Activated T-cell treated with anti-CD3 and anti-CD28 coated beads for 4 hours (primary cell): ENCODE results near the gene SERF2.
"Not testable (repeated sequence)": the region's sequence is repeated elsewhere in the genome, so short reads cannot be mapped to it uniquely, and the experiment has no call there.

Experiments used
- DNase-seq: peaks from one replicate; pipeline ENCODE4 v3.0.0-alpha.2; 2020

SERF2 gene

DNA sequence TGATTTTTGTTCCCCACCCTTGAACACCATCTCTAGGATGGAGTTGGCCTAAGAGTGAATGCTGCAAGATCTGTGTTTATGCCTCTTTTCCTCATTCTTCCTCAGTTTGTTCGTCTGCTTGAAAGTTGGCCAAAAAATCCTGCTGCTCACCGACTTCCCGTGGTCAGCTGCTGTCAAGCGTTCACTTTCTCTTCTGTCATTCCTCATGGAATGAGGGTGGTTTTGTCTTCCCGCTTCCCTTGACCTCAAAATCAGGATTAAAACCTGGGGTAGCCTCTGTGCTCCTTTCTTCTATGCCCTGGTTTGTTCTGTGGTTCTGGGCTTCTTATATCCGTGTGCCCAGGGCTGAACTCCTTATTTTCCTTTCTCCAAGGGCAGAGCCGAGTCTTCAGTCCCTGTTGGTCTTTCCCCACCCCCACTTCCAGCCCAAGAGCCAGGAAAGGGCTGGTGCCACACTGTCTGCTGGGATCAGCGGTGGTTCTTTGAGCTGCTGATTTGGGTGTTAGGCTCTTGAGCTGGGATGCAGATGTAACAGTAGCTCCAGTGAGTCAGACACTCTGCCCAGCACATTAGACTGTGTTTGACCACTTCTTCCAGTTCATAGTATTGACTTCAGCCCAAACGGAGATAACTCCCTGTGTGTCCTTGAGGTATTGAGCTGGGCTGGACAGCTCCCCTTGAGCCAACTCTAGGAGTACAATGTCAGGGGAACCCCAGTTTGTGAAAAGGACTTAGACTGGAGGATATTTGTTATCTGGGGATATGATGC, 2.3 kb downstream of the SERF2 start:
- no peak for DNase-seq

- no peak for DNase-seq
Observed at GRCh38 chr15:43795197-43795596, 3.1 kb downstream of the SERF2 start.

DNA sequence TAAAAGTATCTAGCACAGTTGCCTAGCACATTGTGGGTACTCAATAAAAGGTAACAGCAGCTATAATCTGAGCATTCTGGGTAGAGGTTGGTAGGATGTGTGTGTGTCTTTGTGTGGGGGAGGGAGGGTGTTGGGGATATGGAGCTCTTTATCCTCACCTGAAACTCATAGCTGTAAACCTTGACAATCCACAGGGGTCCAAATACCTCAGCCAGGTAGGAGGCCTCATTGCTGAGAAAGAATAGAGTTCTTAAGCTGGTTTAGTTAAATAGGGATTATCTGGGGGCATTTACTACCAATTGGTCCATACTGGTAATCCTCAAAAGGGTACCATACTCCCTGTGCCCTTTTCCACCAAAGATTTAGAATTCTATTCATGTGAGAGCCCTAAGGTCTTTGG, 3.9 kb downstream of the SERF2 start:
- no peak for DNase-seq

DNA sequence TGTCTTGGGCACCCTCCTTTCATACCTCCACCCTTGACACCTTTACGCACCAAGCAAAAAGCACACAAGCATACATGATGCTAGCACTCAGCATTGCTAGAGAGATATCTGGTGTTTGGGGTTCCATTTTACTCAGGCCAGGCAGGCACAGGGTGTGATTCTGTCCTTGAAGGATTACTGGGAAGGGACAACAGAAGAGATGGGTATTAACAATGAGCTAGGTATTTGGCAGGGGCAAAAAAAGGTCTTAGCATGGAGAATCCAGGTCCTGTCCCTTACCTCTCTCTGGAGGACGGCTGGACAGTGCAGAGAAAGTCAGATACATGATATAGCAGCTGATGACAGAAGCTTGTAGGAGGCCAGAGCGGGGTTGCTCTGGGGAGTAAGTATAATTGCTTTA, 4.4 kb downstream of the SERF2 start:
- DNase-seq = no peak

DNA sequence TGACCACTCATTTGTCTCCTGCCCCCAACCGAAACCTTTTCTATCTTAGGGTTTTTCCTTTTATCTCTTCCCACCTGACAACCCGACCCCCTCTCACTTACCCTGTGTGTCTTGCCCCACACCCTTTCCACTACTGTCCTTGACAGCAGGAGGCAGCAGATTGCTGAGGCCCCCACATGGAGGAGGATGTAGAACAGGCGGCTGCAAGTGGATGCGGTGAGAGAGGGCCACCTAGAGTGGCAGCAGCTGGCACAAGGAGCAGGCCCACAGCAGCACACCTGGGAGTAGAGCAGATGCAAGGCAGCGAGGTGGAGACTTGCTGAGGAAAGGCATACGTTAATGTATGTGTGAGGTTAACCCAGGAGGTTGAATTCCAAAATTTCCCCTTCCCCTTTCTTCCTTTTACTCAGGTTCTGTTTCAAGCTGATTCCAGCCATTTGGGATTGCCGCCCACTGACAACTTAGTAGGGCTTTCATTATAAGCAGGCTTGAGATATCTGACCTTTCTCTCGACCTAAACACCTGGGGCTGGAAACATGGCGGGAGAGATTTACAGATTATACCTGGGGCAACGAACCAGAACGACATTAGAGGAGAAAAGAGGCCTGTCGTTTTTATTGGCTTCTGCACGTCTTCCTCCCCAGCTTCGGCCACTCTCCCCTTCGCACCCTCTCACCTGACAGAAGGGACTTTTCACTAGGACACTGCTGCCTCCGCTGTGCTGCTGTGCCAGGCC, 7.3 kb downstream of the SERF2 start:
- no peak for DNase-seq

DNA sequence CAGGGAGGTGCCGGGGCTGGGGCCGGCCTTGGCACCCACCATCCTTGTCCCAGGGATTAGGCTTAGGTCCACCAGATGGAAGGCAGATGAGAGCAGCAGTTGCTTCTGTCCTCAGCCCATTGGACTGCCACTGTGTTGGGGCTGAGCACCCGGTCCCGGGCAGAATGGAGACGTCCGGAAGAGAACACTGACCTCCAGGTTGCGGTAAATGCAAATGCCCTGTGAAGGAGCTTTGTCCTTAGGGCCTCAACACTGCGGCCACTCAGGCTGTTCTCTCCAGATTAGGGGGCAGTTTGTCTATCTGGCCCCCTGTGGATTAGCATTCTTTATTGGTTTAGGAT, 7.8 kb downstream of the SERF2 start, which contains the start of gene SERINC4:
Gene SERINC4 (minus strand): TSS at position 276 of the 341 bp plus-strand sequence. CDS start 234 bp downstream, at position 42.
- no peak for DNase-seq

DNA sequence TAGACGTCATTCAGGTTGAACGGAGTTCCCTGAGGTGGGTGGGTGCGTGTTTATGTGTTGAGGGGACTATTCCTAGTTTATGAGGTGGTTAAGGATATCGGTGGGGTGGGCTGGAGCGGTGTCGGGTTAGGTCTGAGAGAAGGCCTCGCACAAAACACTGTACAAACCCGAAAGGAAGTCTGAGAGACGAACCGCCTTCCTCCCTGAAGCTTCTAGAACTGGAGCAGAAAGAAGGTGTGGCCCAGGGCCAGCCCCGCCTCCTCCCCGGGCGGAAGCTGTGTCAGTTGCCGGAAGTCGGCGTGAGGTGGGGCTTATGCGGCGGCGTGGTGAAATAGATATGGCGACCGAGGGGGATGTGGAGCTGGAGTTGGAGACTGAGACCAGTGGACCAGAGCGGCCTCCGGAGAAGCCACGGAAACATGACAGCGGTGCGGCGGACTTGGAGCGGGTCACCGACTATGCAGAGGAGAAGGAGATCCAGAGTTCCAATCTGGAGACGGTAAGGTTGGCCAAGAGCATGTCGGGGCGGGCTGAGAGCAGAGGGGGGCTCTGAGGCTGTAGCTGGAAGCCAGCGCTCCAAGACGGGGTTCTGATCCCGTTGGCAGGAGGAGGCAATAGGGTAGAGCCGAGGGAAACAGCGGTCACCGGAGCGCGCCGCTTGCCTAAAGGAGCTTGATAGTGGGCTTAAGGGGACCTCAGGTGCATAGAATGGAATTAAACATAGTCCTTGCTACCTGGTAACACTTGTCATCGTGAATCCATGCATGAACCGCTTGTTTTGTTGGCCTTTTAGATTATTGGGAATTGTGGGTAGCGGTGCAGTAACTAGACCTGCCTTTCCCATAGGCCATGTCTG, 8.4 kb downstream of the SERF2 start, which contains the start of gene HYPK:
Gene HYPK (plus strand): TSS at position 314 of the 856 bp plus-strand sequence. CDS start 24 bp downstream, at position 338.
- DNase-seq = peak; percentile 91

DNA sequence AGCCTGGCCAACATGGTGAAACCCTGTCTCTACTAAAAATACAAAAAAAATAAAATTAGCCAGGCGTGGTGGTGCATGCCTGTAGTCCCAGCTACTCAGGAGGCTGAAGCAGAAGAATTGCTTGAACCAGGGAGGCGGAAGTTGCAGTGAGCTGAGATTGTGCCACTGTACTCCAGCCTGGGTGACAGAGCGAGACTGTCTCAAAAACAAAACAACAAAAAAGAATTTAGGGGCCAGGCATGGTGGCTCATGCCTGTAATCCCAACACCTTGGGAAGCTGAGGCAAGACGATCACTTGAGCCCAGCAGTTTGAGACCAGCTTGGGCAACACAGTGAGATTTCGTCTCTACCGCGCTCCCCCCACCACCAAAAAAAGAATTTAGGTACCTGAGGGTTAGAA, 10.6 kb downstream of the SERF2 start:
- not testable (repeated sequence) for DNase-seq

DNA sequence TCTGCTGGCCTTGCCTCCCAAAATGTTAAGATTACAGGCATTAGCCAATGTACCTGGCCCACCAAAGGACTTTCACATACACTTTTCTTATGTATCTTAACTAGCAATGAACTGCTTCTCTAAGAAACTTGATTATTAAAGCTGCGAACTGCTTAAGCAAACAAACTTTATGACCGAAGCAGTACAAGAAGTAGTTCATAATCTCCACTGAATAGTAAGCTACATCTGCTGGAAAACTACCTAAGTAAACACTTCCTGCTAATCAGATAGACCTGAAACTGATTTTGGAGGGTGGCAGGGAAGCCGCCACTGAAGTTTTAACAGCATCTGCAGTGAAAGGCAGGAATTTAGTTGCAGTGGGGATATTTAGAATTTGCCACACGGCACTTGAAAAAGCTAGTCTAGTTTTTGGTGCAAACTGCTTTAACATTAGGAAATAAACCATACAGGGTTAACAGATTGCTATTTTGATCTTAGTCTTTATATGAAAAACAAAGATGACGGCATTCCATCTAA, 16.4 kb downstream of the SERF2 start:
- DNase-seq = no peak

GRCh38 chr15:43808960-43809678, 17.0 kb downstream of the SERF2 start:
- no peak for DNase-seq

GRCh38 chr15:43815064-43815463, 22.9 kb downstream of the SERF2 start:
- DNase-seq = not testable (repeated sequence)

DNA sequence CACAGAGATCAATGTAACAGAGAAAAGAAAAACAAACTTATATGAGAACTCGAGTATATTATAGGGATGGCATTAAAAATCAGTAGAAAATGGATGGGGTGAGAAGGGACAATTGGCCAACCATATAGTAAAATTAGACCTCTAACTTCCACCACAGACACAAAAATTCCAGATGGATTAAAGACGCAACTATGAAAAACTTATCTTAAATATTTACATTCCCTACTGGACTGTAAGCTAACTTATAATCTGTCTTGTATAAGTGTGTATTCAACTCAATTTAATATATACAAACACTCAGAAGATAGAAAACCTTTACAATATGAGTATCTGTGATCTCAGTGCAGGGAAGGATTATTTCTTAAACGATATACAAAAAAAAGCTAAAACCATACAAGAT, 29.4 kb downstream of the SERF2 start:
- DNase-seq = no peak

DNA sequence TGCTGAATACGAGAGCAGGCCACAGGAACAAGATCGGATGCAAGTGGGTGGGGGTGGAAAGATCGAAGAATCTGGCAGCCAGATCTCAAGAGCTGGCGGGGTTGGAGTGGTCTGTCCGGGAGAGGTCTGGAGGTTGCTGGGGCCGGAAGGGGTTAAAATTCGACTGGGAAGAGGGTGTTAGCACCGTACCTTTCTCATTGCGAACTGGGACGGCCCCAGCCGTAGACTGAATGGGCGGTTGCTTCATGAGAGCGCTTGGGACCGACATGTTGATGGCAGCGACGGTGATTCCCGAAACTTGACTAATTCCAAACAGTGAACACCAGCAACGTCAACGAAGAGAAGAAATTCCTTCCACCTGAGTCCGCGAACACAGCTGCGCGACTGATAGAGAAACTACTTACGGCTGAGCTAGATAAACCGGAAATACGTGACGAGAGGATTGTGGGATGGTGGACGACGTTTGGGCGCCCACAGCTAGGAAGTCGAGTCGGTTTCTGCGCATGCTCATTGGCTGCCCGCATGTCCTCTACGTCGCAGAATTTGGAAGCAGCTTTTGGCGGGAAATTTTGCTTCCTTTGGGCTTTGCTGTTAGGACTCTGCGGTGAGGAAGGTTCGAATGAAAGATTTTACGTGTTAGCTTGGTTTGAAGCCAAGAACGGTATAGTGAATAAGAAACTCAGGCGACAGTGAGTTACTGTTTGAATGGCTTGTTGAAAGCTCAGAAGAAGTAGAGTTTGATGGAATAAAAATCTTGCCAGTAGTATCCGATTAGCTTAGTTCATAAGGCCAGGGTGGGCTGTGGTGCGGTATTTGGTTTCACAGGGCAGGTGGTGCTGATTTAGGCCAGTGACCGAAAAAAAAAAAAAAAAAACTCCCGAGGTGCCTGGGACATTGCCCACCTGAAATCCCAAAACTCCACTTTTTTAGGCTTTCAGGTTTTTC, 32.5 kb downstream of the SERF2 start, which contains the start of gene MFAP1:
Gene MFAP1 (minus strand): TSS at position 389 of the 945 bp plus-strand sequence. CDS start 121 bp downstream, at position 268.
- DNase-seq = peak; percentile 88

DNA sequence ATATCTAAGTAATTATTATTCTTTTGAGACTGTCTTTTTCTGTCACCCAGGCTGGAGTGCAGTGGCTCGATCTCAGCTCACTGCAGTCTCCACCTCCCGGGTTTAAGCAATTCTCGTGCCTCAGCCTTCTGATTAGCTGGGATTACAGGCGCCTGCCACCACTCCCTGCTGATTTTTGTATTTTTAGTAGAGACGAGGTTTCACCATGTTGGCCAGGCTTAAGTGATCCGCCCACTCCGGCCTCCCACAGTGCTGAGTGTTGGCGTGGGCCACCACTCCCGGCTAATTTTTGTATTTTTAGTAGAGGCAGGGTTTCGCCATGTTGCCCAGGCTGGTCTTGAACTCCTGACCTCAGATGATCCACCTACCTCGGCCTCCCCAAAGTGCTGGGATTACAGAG, 33.2 kb downstream of the SERF2 start:
- not testable (repeated sequence) for DNase-seq

DNA sequence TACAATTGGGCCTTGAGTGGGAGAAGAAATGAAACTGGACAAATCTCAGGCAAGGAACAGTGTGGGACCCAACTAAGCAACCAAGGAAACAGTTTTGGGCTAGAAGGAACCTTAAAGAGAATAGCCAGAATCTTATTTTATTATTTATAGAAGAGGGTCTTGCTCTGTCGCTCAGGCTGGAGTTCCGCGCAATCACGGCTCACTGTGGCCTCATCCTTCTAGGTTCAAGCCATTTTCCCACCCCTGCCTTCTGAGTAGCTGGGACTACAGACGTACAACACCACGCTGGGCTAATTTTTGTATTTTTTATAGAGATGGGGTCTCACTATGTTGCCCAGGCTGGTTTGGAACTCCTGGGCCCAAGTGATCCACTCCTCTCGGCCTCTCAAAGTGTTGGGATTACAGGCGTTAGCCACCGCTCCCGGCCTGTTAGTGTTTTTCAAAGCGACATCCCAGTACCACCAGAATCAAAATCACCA, 33.9 kb downstream of the SERF2 start:
- DNase-seq = no peak

DNA sequence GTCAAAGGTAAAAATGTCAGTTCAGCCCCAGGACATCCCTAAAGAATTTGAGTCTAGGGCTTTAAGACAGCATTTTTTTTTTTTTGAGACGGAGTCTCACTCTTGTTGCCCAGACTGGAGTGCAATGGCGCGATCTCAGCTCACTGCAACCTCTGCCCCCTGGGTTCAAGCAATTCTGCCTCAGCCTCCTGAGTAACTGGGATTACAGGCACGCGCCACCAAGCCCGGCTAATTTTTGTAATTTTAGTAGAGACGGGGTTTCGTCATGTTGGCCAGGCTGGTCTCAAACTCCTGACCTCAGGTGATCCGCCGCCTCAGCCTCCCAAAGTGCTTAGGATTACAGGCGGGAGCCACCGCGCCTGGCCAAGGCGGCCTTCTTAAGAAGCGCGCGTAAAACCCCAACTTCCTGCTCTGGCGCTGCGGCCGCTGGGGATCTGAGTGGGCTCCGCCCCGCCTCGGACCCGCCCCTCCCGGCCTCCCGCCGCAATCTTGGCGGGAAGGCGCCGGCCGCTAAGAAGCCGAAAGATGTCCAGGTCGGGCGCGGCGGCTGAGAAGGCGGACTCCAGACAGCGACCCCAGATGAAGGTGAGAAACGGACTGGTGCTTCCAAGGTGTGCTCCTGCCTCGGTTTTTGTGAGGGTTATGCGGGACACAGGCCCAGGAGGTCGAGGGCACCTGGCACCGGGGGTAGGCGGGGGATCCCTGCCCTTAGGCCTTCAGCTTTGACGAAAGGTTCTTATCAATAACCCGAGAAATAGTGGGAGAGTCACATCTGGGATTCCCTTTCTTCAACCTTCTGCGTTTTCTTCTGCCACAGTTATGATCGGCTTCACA, 34.6 kb downstream of the SERF2 start, which contains the start of gene WDR76:
Gene WDR76 (plus strand): TSS at position 495 of the 834 bp plus-strand sequence. CDS start 31 bp downstream, at position 526.
- peak; percentile 43 for DNase-seq

DNA sequence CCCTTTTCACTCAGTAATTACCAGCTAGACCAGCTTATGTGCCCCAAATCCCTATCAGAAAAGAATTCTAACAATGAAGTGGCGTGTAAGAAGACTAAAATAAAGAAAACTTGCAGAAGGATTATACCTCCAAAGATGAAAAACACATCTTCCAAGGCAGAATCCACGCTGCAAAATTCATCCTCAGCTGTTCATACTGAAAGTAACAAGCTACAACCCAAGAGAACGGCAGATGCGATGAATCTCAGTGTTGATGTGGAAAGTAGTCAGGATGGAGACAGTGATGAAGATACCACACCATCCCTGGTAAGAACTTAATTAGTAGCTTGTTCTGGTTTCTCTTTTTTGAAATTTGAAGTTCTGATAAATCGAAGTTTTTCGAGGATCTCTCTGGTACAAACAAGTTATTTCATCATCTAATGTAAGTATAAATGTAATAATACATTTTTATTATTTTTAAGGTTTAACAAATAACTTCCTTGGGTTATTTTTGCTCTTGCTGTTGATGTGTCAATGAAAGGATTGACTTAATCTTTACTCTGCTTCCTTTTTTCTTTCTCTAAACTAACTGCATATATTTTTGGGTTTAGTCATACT, 36.0 kb downstream of the SERF2 start:
- no peak for DNase-seq

- not testable (repeated sequence) for DNase-seq
Observed at GRCh38 chr15:43829951-43830540, 37.9 kb downstream of the SERF2 start.
